ENCODE results near the gene TNNI3.
"Not testable (repeated sequence)": the region's sequence is repeated elsewhere in the genome, so short reads cannot be mapped to it uniquely, and the experiment has no call there.

TNNI3 gene

GRCh38 chr19:55157064-55157908 lies at the start of gene TNNI3:
TNNI3 (minus strand) TSS chr19:55157732; CDS start chr19:55157589, 143 bp downstream.
- in situ Hi-C loops (cut with HindIII; ENCODE audit: low sequenced_read_pairs) = no loop called here

- in situ Hi-C loops (cut with HindIII; ENCODE audit: low sequenced_read_pairs) = no loop called here
These were observed 49.4 kb upstream of the TNNI3 start for GRCh38 chr19:55206664-55207500.

DNA sequence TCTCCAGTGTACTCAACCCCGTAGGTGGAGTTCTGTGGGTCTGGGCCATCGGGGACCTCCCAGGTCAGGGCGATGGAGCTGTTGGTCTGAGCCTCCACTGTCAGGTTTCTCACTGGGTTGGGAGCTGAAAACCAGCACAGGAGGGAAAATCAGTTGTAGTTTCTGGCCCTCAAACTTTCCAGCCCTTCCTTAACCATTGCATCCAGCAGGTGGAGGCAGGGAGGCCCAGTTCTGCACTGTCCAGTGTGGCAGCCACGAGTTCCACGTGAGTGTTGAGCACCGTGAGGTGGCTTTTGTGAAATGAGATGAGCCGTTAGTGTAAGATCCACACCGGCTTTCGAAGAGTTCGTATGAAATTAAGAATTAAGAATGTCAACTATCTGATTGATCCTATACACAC lies 44.7 kb upstream of the TNNI3 start:
- in situ Hi-C loops (cut with HindIII; ENCODE audit: low sequenced_read_pairs) = not testable (repeated sequence)

GRCh38 chr19:55199620-55200204 lies 42.2 kb upstream of the TNNI3 start:
- in situ Hi-C loops (cut with HindIII; ENCODE audit: low sequenced_read_pairs) = no loop called here

DNA sequence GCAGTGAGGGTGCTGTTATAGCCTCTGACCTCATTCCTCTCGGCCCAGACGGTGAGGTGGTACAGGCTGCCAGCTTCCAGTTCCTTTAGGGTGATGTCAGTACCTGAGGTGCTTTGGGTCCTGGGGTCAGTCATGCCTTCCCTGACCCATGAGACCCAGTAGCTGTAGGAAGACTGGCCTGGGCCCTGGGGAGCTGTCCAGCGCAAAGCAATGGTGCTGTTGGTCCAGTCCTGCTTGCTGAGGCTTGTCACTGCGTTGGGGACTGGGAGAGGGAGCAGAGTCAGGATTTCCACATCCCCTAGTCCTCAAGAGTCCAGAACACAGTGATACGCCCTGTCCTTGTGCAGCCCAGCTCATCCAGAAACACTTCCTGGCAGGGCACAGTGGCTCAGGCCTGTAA lies 41.1 kb upstream of the TNNI3 start:
- in situ Hi-C loops (cut with HindIII; ENCODE audit: low sequenced_read_pairs) = no loop called here

DNA sequence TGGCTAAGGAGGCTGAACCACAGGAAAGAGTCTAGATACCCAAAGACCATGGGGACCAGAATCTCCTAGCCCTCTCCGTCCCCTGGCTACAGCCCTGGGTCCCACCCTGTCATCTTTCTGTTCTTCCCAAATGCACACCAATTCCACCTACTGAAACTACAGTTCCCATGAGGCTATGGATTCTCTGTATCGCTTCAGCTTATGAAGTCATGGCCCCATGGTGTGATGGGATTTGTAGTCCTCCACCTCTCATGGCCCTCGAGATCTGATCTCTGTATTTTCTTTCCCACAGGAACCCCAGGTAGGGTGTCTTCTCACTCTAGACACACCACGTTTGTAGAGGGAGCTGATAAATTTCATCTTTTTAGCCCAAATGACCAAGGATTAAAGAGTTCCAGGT lies 40.0 kb upstream of the TNNI3 start:
- in situ Hi-C loops (cut with HindIII; ENCODE audit: low sequenced_read_pairs) = no loop called here

- in situ Hi-C loops (cut with HindIII; ENCODE audit: low sequenced_read_pairs) = no loop called here
These were observed 39.3 kb upstream of the TNNI3 start for GRCh38 chr19:55196803-55197202.

DNA sequence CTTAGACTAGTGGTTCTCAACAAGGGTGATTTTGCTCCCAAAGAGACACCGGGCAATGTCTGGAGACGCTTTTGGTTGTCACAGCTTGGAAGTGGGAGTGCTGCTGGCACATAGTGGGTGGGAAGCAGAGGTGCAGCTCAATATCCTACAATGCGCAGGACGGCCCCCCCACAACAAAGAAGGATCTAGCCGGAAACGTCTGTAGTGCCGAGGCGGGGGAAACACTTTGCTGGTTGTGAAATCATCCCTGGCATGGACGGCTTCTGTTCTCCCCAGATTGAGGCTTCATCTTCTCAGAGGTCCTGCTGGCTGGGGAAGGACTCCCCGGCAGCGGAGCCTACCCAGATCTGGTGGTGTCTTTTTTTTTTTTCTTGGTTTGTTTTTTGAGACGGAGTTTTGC lies 35.9 kb upstream of the TNNI3 start:
- in situ Hi-C loops (cut with HindIII; ENCODE audit: low sequenced_read_pairs) = no loop called here

- in situ Hi-C loops (cut with HindIII; ENCODE audit: low sequenced_read_pairs) = no loop called here
These were observed 31.9 kb upstream of the TNNI3 start for GRCh38 chr19:55189403-55189835.

DNA sequence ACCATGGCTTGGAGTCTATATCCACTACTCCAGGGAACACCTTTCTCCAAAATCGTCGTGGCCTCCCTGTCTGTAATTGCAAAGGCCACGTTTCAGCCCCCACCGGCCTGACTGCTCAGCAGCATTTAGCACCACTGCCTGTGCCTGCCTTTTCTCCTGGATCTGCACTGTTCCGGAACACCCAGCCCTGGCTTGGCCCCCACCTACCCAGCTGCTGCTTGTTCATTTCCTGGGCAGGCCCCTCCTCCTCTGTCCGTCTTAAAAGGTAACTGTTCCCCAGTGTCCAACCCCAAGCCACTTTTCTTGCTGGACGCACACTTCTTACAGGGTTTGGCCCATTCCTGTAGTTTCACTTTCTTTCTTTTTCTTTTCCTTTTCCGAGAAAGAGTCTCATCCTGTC lies 31.1 kb upstream of the TNNI3 start:
- in situ Hi-C loops (cut with HindIII; ENCODE audit: low sequenced_read_pairs) = no loop called here

DNA sequence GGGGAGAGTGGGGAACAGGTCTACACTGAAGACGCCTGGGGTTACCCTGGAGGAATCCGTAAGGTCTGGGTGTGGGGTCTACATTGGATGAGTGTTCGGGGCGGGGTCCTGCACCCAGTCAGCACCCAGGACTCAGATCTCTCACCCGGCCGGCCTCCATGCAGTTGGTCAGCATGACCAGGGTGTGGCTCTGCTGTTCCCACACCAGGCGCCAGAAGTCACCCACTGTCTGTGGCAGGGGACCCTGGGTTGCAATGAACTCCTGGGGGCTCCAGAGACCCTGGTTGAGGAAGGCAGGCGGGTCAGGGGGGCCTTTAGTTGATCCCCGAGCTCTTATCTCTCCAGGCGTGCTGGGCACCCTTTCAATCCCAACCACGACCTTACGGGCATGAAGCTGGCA lies 28.5 kb upstream of the TNNI3 start:
- in situ Hi-C loops (cut with HindIII; ENCODE audit: low sequenced_read_pairs) = no loop called here

GRCh38 chr19:55181740-55182139 lies 24.2 kb upstream of the TNNI3 start:
- in situ Hi-C loops (cut with HindIII; ENCODE audit: low sequenced_read_pairs) = no loop called here

GRCh38 chr19:55179606-55180484 lies 22.3 kb upstream of the TNNI3 start, which contains the start of gene SYT5:
SYT5 (minus strand) TSS chr19:55180289; CDS start chr19:55179041, 1,248 bp downstream.
- in situ Hi-C loops (cut with HindIII; ENCODE audit: low sequenced_read_pairs) = loop anchor here (10.0 kb wide), 2 partner anchors 115 to 445 kb away; partner anchors contain the start of gene ZNF784

- in situ Hi-C loops (cut with HindIII; ENCODE audit: low sequenced_read_pairs) = loop anchor here (10.0 kb wide), 2 partner anchors 116 to 446 kb away; partner anchors contain the start of gene ZNF784
These were observed 21.5 kb upstream of the TNNI3 start for GRCh38 chr19:55178781-55179599.

GRCh38 chr19:55176076-55176475 lies 18.5 kb upstream of the TNNI3 start:
- in situ Hi-C loops (cut with HindIII; ENCODE audit: low sequenced_read_pairs) = loop anchor here (10.0 kb wide), 2 partner anchors 119 to 449 kb away; partner anchors contain the start of gene ZNF784

- in situ Hi-C loops (cut with HindIII; ENCODE audit: low sequenced_read_pairs) = loop anchor here (10.0 kb wide), 2 partner anchors 120 to 450 kb away; partner anchors contain the start of gene ZNF784
These were observed 17.8 kb upstream of the TNNI3 start for GRCh38 chr19:55175117-55175867.

DNA sequence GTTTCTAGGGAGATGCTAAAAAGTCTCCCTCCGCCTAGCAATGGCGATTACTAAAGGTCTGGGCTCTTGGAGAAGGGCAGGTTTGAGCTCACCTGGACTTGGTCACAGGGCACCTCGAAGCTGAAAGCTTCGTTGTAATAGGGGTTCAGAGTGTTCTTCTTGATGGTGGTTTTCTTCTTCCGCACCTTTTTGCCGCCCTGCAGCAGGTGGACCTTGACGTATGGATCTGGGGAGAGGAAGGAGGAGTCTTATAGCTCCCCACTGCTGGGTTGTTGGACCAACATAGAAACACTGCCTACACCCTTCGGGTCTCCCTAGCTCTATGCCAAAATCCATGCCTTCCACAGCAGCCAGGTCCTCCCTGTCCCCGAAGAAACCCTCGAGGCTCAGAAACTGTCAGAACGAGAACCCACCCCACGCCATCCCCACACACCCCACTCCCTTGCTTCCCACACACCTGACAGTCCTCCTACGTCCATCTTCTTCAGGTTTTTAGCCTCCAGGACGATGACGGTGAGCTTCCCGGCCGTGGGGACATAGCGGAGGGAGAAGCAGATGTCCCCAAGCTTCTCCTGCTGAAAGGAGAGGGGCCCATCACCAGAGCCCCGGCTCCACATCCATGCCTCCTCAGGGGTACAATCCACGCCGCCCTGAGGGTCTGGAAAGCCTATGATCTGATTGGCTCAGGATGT lies 17.0 kb upstream of the TNNI3 start:
- in situ Hi-C loops (cut with HindIII; ENCODE audit: low sequenced_read_pairs) = loop anchor here (10.0 kb wide), 2 partner anchors 120 to 450 kb away; partner anchors contain the start of gene ZNF784
